Measurements from ENCODE around the gene EPHA6. TPM values are rescaled to one million over a fixed set of nuclear protein-coding genes. Genes with fewer than 3 reads are reported as not detected.

EPHA6 gene
- total RNA-seq, 2 experiments from 2014 or later, result not detected

DNA sequence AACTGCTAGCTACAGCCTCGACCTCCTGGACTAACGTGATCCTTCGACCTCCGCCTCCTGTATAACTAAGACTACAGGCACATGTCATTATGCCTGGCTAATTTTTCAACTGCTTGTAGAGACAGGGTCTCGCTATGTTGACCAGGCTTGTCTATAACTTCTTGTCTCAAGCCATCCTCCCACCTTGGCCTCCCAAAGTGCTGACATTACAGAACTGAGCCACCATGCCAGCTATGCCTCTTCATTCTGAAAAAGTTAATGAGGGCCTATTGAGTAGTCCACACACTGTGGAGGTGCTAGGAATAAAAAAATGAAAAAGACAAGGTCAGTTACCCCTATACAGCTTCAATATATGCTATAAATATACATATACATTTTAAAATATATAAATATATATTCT is 18.3 kb upstream of the EPHA6 start:
- peaks cover 3% of the 10 kb centered on the region for H3K9me3 Mint-ChIP-seq
- H3K4me1 Mint-ChIP-seq (ENCODE audit: low read depth), result no peaks in the 10 kb centered on the region
- Histone ChIP-seq H3K27ac (ENCODE audit: low read depth in 1 of 2, low read length in 2 of 2) (no peak overlapping the region), H3K27me3 (ENCODE audit: control insufficient read depth in 1 of 2, insufficient read depth in 2 of 2, low read length in 2 of 2) (no peaks in the 10 kb centered on the region), H3K4me1 (ENCODE audit: insufficient read depth, low read length) (no peaks in the 10 kb centered on the region), H3K9me3 (ENCODE audit: control insufficient read depth in 1 of 2, insufficient read depth in 1 of 2, low read length in 2 of 2) (peaks cover 0 to 16% of the 10 kb centered on the region in 2 experiments), H3K4me3 (ENCODE audit: low read length) (no peak overlapping the region), H3K36me3 (ENCODE audit: insufficient read depth, low read length) (no peaks in the 10 kb centered on the region)
- no peaks in the 10 kb centered on the region for H3K27me3 Mint-ChIP-seq
- no peak for DNase-seq
- TF ChIP-seq, protein P1, sequence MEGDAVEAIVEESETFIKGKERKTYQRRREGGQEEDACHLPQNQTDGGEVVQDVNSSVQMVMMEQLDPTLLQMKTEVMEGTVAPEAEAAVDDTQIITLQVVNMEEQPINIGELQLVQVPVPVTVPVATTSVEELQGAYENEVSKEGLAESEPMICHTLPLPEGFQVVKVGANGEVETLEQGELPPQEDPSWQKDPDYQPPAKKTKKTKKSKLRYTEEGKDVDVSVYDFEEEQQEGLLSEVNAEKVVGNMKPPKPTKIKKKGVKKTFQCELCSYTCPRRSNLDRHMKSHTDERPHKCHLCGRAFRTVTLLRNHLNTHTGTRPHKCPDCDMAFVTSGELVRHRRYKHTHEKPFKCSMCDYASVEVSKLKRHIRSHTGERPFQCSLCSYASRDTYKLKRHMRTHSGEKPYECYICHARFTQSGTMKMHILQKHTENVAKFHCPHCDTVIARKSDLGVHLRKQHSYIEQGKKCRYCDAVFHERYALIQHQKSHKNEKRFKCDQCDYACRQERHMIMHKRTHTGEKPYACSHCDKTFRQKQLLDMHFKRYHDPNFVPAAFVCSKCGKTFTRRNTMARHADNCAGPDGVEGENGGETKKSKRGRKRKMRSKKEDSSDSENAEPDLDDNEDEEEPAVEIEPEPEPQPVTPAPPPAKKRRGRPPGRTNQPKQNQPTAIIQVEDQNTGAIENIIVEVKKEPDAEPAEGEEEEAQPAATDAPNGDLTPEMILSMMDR (IDR thresholded peaks at IDR 0.05), result no peak
- H3K4me3 Mint-ChIP-seq, result no peak overlapping the region
- intact Hi-C loops (cut with DNase I, micrococcal nuclease), result no loop called here
- no peak overlapping the region for H3K27ac Mint-ChIP-seq
- ChIA-PET POLR2A (no interaction called here), CTCF (no interaction called here)
- H3K36me3 Mint-ChIP-seq (ENCODE audit: low read depth), result no peaks in the 10 kb centered on the region
- no peak for ATAC-seq (ENCODE audit: poor library complexity)

DNA sequence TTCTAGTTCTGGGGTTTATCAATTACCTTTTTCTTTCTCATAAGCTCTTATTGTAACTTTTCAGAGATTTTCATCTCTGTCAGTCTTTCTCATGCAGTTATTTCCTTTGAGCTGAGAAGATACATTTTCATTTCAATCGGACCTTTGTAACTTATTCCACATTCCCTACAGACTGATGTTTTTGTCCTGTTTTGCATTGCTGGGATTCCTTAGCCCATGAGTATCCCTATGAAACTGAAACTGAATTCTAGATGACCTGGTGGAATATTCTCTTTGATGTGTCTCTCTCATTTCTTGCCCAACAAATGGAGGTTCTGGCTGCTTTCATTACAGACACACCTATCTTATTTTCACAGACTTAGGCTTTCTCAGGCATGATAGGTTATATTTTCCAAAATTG is 10.5 kb upstream of the EPHA6 start:
- DNase-seq (no peak), ATAC-seq (ENCODE audit: poor library complexity) (no peak)
- CTCF ChIA-PET, result no interaction called here
- TF ChIP-seq, protein P1 (IDR thresholded peaks at IDR 0.05), result no peak
- no peaks in the 10 kb centered on the region for H3K27me3 ChIP-seq (ENCODE audit: control insufficient read depth in 1 of 2, insufficient read depth in 2 of 2, low read length in 2 of 2)
- intact Hi-C loops (cut with DNase I, micrococcal nuclease), result no loop called here
- H3K9me3 Mint-ChIP-seq, result peaks cover 2% of the 10 kb centered on the region
- H3K4me1 ChIP-seq (ENCODE audit: insufficient read depth, low read length), result no peaks in the 10 kb centered on the region
- H3K36me3 ChIP-seq (ENCODE audit: insufficient read depth, low read length), result no peaks in the 10 kb centered on the region
- H3K27me3 Mint-ChIP-seq, result no peaks in the 10 kb centered on the region
- H3K27ac ChIP-seq (ENCODE audit: low read depth in 1 of 2, low read length in 2 of 2), result no peak overlapping the region
- POLR2A ChIA-PET, result no interaction called here
- H3K4me3 ChIP-seq (ENCODE audit: low read length), result no peak overlapping the region
- peaks cover 0 to 8% of the 10 kb centered on the region in 2 experiments for H3K9me3 ChIP-seq (ENCODE audit: control insufficient read depth in 1 of 2, insufficient read depth in 1 of 2, low read length in 2 of 2)
- no peak overlapping the region for H3K4me3 Mint-ChIP-seq
- no peaks in the 10 kb centered on the region for H3K4me1 Mint-ChIP-seq (ENCODE audit: low read depth)
- no peaks in the 10 kb centered on the region for H3K36me3 Mint-ChIP-seq (ENCODE audit: low read depth)
- no peak overlapping the region for H3K27ac Mint-ChIP-seq

GRCh38 chr3:96806341-96806740 is 8.1 kb upstream of the EPHA6 start:
- TF ChIP-seq, protein P1 (IDR thresholded peaks at IDR 0.05), result no peak
- no peaks in the 10 kb centered on the region for H3K36me3 Mint-ChIP-seq (ENCODE audit: low read depth)
- no peak overlapping the region for H3K4me3 Mint-ChIP-seq
- Histone ChIP-seq H3K27me3 (ENCODE audit: control insufficient read depth in 1 of 2, insufficient read depth in 2 of 2, low read length in 2 of 2) (no peaks in the 10 kb centered on the region), H3K9me3 (ENCODE audit: control insufficient read depth in 1 of 2, insufficient read depth in 1 of 2, low read length in 2 of 2) (no peaks in the 10 kb centered on the region), H3K27ac (ENCODE audit: low read depth in 1 of 2, low read length in 2 of 2) (no peak overlapping the region), H3K4me1 (ENCODE audit: insufficient read depth, low read length) (no peaks in the 10 kb centered on the region), H3K4me3 (ENCODE audit: low read length) (no peak overlapping the region), H3K36me3 (ENCODE audit: insufficient read depth, low read length) (no peaks in the 10 kb centered on the region)
- ChIA-PET POLR2A (no interaction called here), CTCF (no interaction called here)
- H3K27ac Mint-ChIP-seq, result no peak overlapping the region
- DNase-seq (no peak), ATAC-seq (ENCODE audit: poor library complexity) (no peak)
- H3K9me3 Mint-ChIP-seq, result peaks cover 2% of the 10 kb centered on the region
- intact Hi-C loops (cut with DNase I, micrococcal nuclease), result no loop called here
- peaks cover 8% of the 10 kb centered on the region for H3K27me3 Mint-ChIP-seq
- no peaks in the 10 kb centered on the region for H3K4me1 Mint-ChIP-seq (ENCODE audit: low read depth)
